Measurements from ENCODE around the gene CNTN4. TPM values are rescaled to one million over a fixed set of nuclear protein-coding genes. Genes with fewer than 3 reads are reported as not detected.

Gene CNTN4
- total RNA-seq, 1 donor from 2014 or later = 48.3 TPM

DNA sequence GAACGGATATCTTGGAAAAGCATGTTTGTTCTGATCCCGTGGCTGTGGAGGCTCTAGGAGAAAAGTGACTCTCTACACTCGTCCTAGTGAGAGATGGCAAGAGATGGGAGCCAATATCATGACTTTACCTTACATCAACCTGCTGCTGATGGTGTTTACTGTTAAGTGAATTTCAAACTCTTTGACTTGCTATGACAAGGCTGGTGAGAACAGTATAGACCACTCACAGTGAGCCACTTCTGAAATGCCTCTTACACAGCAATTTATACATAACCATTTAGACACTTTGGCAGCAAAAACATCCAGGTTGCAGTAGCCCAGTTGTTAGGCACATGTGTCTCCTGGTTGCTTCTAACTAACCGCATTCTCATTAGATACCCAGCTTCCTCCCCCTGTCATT is 968.2 kb downstream of the CNTN4 start:
- no peak for DNase-seq (ENCODE audit: extremely low spot score, unreplicated experiment)
- TF ChIP-seq, protein P1, sequence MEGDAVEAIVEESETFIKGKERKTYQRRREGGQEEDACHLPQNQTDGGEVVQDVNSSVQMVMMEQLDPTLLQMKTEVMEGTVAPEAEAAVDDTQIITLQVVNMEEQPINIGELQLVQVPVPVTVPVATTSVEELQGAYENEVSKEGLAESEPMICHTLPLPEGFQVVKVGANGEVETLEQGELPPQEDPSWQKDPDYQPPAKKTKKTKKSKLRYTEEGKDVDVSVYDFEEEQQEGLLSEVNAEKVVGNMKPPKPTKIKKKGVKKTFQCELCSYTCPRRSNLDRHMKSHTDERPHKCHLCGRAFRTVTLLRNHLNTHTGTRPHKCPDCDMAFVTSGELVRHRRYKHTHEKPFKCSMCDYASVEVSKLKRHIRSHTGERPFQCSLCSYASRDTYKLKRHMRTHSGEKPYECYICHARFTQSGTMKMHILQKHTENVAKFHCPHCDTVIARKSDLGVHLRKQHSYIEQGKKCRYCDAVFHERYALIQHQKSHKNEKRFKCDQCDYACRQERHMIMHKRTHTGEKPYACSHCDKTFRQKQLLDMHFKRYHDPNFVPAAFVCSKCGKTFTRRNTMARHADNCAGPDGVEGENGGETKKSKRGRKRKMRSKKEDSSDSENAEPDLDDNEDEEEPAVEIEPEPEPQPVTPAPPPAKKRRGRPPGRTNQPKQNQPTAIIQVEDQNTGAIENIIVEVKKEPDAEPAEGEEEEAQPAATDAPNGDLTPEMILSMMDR (IDR thresholded peaks at IDR 0.05) = no peak
- Mint-ChIP-seq H3K4me3 (ENCODE audit: unreplicated experiment) (no peak overlapping the region), H3K27ac (ENCODE audit: unreplicated experiment) (no peak overlapping the region), H3K36me3 (ENCODE audit: unreplicated experiment) (no peaks in the 10 kb centered on the region), H3K9me3 (ENCODE audit: unreplicated experiment) (no peaks in the 10 kb centered on the region), H3K4me1 (ENCODE audit: unreplicated experiment) (no peaks in the 10 kb centered on the region), H3K27me3 (ENCODE audit: unreplicated experiment) (no peaks in the 10 kb centered on the region)

DNA sequence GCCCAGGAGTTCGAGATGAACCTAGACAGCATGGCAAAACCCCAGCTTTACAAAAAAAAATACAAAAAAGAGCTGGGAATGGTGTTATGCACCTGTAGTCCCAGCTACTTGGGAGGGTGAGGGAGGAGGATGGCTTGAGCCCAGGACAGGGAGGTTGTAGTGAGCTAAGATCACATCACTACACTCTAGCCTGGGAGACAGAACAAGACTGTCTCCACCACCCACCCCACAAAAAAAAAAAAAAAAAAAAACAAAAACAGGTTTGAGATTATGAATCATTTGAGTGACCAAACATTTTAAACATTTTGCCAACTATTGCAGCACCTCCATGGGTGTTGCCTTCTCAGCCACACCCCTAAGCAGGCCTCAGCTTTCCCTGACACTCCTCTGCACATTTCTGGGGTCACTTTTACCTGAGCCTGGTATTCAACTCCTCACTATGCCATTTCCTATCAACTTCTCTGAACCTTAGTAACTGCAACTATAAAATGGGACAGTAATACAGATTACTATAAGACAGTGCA is 969.8 kb downstream of the CNTN4 start:
- Mint-ChIP-seq H3K27me3 (ENCODE audit: unreplicated experiment) (no peaks in the 10 kb centered on the region), H3K4me1 (ENCODE audit: unreplicated experiment) (no peaks in the 10 kb centered on the region), H3K4me3 (ENCODE audit: unreplicated experiment) (no peak overlapping the region), H3K27ac (ENCODE audit: unreplicated experiment) (no peak overlapping the region), H3K36me3 (ENCODE audit: unreplicated experiment) (no peaks in the 10 kb centered on the region), H3K9me3 (ENCODE audit: unreplicated experiment) (no peaks in the 10 kb centered on the region)
- DNase-seq (ENCODE audit: extremely low spot score, unreplicated experiment) = no peak
- TF ChIP-seq, protein P1 (IDR thresholded peaks at IDR 0.05) = no peak

DNA sequence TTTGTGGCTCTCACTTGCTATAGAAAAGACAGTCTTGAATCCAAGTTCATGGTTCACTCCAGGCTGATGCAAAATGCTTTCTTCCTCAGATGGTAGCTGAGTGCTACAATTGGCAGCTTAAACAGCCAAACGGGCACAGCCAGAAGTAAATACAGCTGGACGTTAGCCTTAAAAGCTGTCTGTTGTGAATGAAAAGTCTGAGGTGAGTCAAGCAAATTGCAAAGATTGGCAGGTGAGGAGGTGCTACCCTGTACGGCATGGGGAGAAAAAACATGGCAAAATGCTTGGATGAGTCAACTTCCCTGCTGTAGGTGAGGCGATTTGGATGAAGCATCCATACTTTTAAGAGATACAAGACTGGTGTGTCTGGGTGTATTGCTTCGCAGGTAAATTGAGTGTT is 971.1 kb downstream of the CNTN4 start:
- no peaks in the 10 kb centered on the region for H3K4me1 Mint-ChIP-seq (ENCODE audit: unreplicated experiment)
- no peaks in the 10 kb centered on the region for H3K9me3 Mint-ChIP-seq (ENCODE audit: unreplicated experiment)
- no peak overlapping the region for H3K4me3 Mint-ChIP-seq (ENCODE audit: unreplicated experiment)
- H3K27ac Mint-ChIP-seq (ENCODE audit: unreplicated experiment) = no peak overlapping the region
- DNase-seq (ENCODE audit: extremely low spot score, unreplicated experiment) = no peak
- TF ChIP-seq, protein P1 (IDR thresholded peaks at IDR 0.05) = no peak
- no peaks in the 10 kb centered on the region for H3K36me3 Mint-ChIP-seq (ENCODE audit: unreplicated experiment)
- H3K27me3 Mint-ChIP-seq (ENCODE audit: unreplicated experiment) = no peaks in the 10 kb centered on the region

DNA sequence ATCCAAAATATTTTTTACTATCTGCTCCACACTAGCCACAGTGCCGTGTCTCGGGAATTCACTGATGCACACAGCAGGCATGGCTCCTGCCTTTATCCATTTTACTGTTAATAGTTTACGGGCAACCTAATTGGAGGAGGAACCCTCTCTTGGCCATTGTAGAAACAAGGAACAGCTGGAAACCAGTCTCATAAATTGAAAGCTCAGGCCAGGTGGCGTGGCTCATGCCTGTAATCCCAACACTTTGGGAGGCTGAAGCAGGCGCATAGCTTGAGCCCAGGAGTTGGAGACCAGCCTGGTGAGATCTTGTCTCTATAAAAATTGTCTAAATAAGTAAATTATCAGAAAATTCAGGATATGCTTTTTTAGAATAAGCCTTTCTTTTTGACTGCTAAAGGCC is 972.5 kb downstream of the CNTN4 start:
- Mint-ChIP-seq H3K27me3 (ENCODE audit: unreplicated experiment) (no peaks in the 10 kb centered on the region), H3K4me3 (ENCODE audit: unreplicated experiment) (no peak overlapping the region), H3K4me1 (ENCODE audit: unreplicated experiment) (no peaks in the 10 kb centered on the region), H3K27ac (ENCODE audit: unreplicated experiment) (no peak overlapping the region), H3K9me3 (ENCODE audit: unreplicated experiment) (no peaks in the 10 kb centered on the region), H3K36me3 (ENCODE audit: unreplicated experiment) (no peaks in the 10 kb centered on the region)
- TF ChIP-seq, protein P1 (IDR thresholded peaks at IDR 0.05) = no peak
- DNase-seq (ENCODE audit: extremely low spot score, unreplicated experiment) = no peak

DNA sequence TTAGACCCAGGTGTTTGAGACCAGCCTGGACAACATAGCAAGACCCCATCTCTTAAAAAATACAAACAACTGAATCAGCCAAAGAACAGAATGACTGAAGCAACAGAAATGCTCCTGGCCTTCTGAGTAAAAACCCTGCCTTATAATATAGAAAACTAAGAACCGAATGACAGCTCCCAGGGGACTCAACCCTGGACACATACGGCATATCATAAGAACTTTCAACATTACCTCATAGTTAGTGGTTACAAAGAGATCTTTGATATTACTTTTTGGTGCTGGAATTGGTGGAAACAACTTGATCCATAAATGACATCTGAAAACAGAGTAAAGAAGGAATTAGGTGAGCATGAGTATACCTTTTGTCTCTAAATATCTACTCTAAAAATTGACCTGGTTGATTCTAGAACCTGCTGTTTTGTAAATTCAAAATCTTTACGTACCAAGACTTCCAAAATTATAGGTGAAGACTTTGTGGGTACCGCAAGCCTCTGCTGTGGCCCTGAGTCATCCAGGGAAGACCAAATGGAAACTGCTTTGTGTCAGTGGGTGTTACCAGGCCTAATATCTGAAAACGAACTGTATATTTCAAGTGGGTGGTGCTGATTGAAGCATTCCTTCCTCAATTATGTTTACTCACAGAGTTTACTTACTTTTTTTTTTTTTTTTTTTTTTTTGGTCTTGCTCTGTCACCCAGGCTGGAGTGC is 976.0 kb downstream of the CNTN4 start:
- TF ChIP-seq, protein P1 (IDR thresholded peaks at IDR 0.05) = no peak
- Mint-ChIP-seq H3K27ac (ENCODE audit: unreplicated experiment) (no peak overlapping the region), H3K4me1 (ENCODE audit: unreplicated experiment) (no peaks in the 10 kb centered on the region), H3K4me3 (ENCODE audit: unreplicated experiment) (no peak overlapping the region), H3K27me3 (ENCODE audit: unreplicated experiment) (no peaks in the 10 kb centered on the region), H3K36me3 (ENCODE audit: unreplicated experiment) (no peaks in the 10 kb centered on the region), H3K9me3 (ENCODE audit: unreplicated experiment) (no peaks in the 10 kb centered on the region)
- no peak for DNase-seq (ENCODE audit: extremely low spot score, unreplicated experiment)

All from osteocyte (in vitro differentiated cells).